Lung (tissue), 13 donors: ENCODE results near the gene SEMA5A. TPM values are rescaled to one million over a fixed set of nuclear protein-coding genes. Genes with fewer than 3 reads are reported as not detected.
A peak's percentile ranks its signal among the peaks of the same experiment; 100 is the strongest.

Source experiments
- ATAC-seq: fragments of 200-7000 bp; cut with Tn5 transposase; one replicate; pipeline ENCODE4 v1.9.1; 2020; ENCODE audit warnings: moderate number of reproducible peaks; ENCODE audit not compliant: insufficient read depth, low FRiP score
- DNase-seq, 3 donors: peaks; one replicate each; pipeline ENCODE4 v3.0.0-alpha.2; 2013 to 2017
- H3K27ac ChIP-seq, 2 donors: one replicate each; pipeline ENCODE4 v1.5.1; 2013; ENCODE audit warnings: mild to moderate bottlenecking in 2 of 2, moderate library complexity in 2 of 2, control low read depth in 1 of 2, inconsistent platforms in 1 of 2, low read depth in 1 of 2, low read length in 1 of 2
- H3K27me3 ChIP-seq, 3 donors: one replicate each; pipeline ENCODE4 v1.5.1; 2013; ENCODE audit warnings: low read length in 2 of 3; ENCODE audit not compliant: control insufficient read depth in 3 of 3, insufficient read depth in 3 of 3
- H3K36me3 ChIP-seq, 4 donors: one replicate each; pipeline ENCODE4 v1.5.1; 2013; ENCODE audit warnings: low read length in 4 of 4, mild to moderate bottlenecking in 1 of 4, moderate library complexity in 1 of 4; ENCODE audit not compliant: control insufficient read depth in 4 of 4, insufficient read depth in 4 of 4
- H3K4me1 ChIP-seq, 5 donors: one replicate each; pipeline ENCODE4 v1.5.1; 2013; ENCODE audit warnings: low read length in 5 of 5, mild to moderate bottlenecking in 2 of 5, moderate library complexity in 1 of 5; ENCODE audit not compliant: control insufficient read depth in 5 of 5, insufficient read depth in 5 of 5
- H3K4me3 ChIP-seq: one replicate; pipeline ENCODE4 v1.5.1; 2013; ENCODE audit warnings: mild to moderate bottlenecking, control low read depth, moderate library complexity
- H3K9ac ChIP-seq, 2 donors: one replicate each; pipeline ENCODE4 v1.5.1; 2013; ENCODE audit warnings: low read length in 2 of 2, control low read depth in 1 of 2; ENCODE audit not compliant: insufficient read depth in 1 of 2
- H3K9me3 ChIP-seq, 4 donors: one replicate each; pipeline ENCODE4 v1.5.1; 2013; ENCODE audit warnings: low read length in 3 of 4, mild to moderate bottlenecking in 1 of 4, moderate library complexity in 1 of 4; ENCODE audit not compliant: control insufficient read depth in 4 of 4, insufficient read depth in 3 of 4
- WGBS, 2 donors: extraction: QIAGEN DNeasy Blood & Tissue Kit; methylation state at CpG; one replicate each; pipeline ENCODE4 v1.1.7; 2013; 5-methylcytosine and 5-hydroxymethylcytosine counted together
- polyA plus RNA-seq, 2 donors: library from polyadenylated mRNA; stranded (reverse); fragments of 200-250 nt; gene quantifications; one replicate each; pipeline ENCODE4 v1.2.1, GENCODE V29; 2013
- small RNA-seq: library from RNA; depleted of rRNA; stranded (forward); fragments of <200 nt; gene quantifications from one replicate; pipeline ENCODE3, GENCODE V24; 2014; ENCODE audit warnings: low replicate concordance
- total RNA-seq, 2 donors: library from RNA; depleted of rRNA in 1 of 2; stranded (reverse); fragments of >200 nt in 1 of 2; gene quantifications; one replicate each; pipeline ENCODE4 v1.2.1, GENCODE V29; 2014 to 2021
- TF ChIP-seq, protein P1 (sequence below): IDR thresholded peaks from 2 replicates; pipeline ENCODE4 v1.5.1; 2012; ENCODE audit warnings: mild to moderate bottlenecking; ENCODE audit errors: control extremely low read depth, extremely low read depth
- donor health status: control.
- donor health status: control.
- donor health status: Bipolar disorder and iron deficiency.
- donor health status: healthy.
- donor health status: DM: yes; HTN: yes; CAD: no.

Gene SEMA5A
- total and polyA plus RNA-seq, 4 donors, result 3.1 to 44.9 (median 13.7) TPM

- no peak for DNase-seq
- TF ChIP-seq, protein P1, sequence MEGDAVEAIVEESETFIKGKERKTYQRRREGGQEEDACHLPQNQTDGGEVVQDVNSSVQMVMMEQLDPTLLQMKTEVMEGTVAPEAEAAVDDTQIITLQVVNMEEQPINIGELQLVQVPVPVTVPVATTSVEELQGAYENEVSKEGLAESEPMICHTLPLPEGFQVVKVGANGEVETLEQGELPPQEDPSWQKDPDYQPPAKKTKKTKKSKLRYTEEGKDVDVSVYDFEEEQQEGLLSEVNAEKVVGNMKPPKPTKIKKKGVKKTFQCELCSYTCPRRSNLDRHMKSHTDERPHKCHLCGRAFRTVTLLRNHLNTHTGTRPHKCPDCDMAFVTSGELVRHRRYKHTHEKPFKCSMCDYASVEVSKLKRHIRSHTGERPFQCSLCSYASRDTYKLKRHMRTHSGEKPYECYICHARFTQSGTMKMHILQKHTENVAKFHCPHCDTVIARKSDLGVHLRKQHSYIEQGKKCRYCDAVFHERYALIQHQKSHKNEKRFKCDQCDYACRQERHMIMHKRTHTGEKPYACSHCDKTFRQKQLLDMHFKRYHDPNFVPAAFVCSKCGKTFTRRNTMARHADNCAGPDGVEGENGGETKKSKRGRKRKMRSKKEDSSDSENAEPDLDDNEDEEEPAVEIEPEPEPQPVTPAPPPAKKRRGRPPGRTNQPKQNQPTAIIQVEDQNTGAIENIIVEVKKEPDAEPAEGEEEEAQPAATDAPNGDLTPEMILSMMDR, result no peak
- Histone ChIP-seq H3K9me3 (no peaks in the 10 kb centered on the region), H3K4me3 (no peak overlapping the region), H3K9ac (no peak overlapping the region), H3K27ac (no peak overlapping the region), H3K4me1 (no peaks in the 10 kb centered on the region), H3K36me3 (no peaks in the 10 kb centered on the region), H3K27me3 (no peaks in the 10 kb centered on the region)
- no peak for ATAC-seq
- 68 to 78% methylated on average over 7 of the region's 7 CpGs for WGBS, 2 donors
Observed at GRCh38 chr5:9009931-9010651, 535.8 kb downstream of the SEMA5A start.

GRCh38 chr5:8997542-8998070 lies 548.3 kb downstream of the SEMA5A start:
- no peaks in the 10 kb centered on the region for H3K36me3 ChIP-seq
- H3K9me3 ChIP-seq, result no peaks in the 10 kb centered on the region
- no peak for ATAC-seq
- H3K4me1 ChIP-seq, result no peaks in the 10 kb centered on the region
- 42 to 64% methylated on average over 1 of the region's 1 CpG for whole genome bisulfite sequencing, 2 donors
- DNase-seq, result no peak
- no peak overlapping the region for H3K4me3 ChIP-seq
- H3K27me3 ChIP-seq, result no peaks in the 10 kb centered on the region
- no peak overlapping the region for H3K9ac ChIP-seq
- no peak overlapping the region for H3K27ac ChIP-seq
- TF ChIP-seq, protein P1, result no peak

GRCh38 chr5:8993031-8993430 lies 552.8 kb downstream of the SEMA5A start:
- H3K27me3 ChIP-seq, result no peaks in the 10 kb centered on the region
- H3K4me3 ChIP-seq, result no peak overlapping the region
- TF ChIP-seq, protein P1, result no peak
- no peak for DNase-seq
- H3K36me3 ChIP-seq, result no peaks in the 10 kb centered on the region
- no peak overlapping the region for H3K9ac ChIP-seq
- H3K4me1 ChIP-seq, result no peaks in the 10 kb centered on the region
- H3K27ac ChIP-seq, result no peak overlapping the region
- ATAC-seq, result no peak
- peaks cover 0 to 3% (median 1%) of the 10 kb centered on the region in 4 donors for H3K9me3 ChIP-seq

Small RNA genes within 50 kb of the gene (small RNA-seq; reads per million reads assigned to genes)
- gene MIR4636, result 0.40 reads per million, percentile 51 among the genes with 10 or more reads in this experiment
- gene SNORD123, result 757 reads per million, percentile 99 among the genes with 10 or more reads in this experiment

Other genes with a start within 250 kb of the SEMA5A start
- under 1 TPM in 1 of 2 donors, not detected in 1; 0.85 TPM for gene TAS2R1, start 84.3 kb upstream of the SEMA5A start, total RNA-seq
- gene TAS2R1, start 84.3 kb upstream of the SEMA5A start, polyA plus RNA-seq, result not detected